CD4-positive, CD25-positive, alpha-beta regulatory T cell (primary cell): ENCODE results near the gene LRRFIP1. TPM values are rescaled to one million over a fixed set of nuclear protein-coding genes. Genes with fewer than 3 reads are reported as not detected.

Experiments
- ATAC-seq, 2 donors: fragments of 150-1000 bp; cut with Tn5 transposase; one replicate each; pipeline ENCODE4 v1.10.0; 2021; ENCODE audit warnings: low read depth in 2 of 2, moderate number of reproducible peaks in 2 of 2, moderate library complexity in 1 of 2
- DNase-seq, 3 donors: peaks; one replicate each; pipeline versions ENCODE4 v3.0.0 to v3.0.0-alpha.2; 2012 to 2022; ENCODE audit warnings: mixed read lengths in 1 of 3
- H3K27ac ChIP-seq: one replicate; pipeline ENCODE4 v1.7.0; 2013; ENCODE audit warnings: mild to moderate bottlenecking, low read length; ENCODE audit not compliant: insufficient read depth, poor library complexity, severe bottlenecking
- H3K27me3 ChIP-seq: one replicate; pipeline ENCODE4 v1.7.0; 2013; ENCODE audit warnings: low read length; ENCODE audit not compliant: control insufficient read depth, insufficient read depth
- H3K36me3 ChIP-seq: one replicate; pipeline ENCODE4 v1.7.0; 2013; ENCODE audit warnings: mild to moderate bottlenecking, low read length, moderate library complexity; ENCODE audit not compliant: control insufficient read depth, insufficient read depth
- H3K4me1 ChIP-seq: 2 replicates; pipeline ENCODE4 v1.7.0; 2013; ENCODE audit warnings: mild to moderate bottlenecking, low read length; ENCODE audit not compliant: insufficient read depth, control insufficient read depth, poor library complexity, severe bottlenecking
- H3K4me3 ChIP-seq: one replicate; pipeline ENCODE4 v1.7.0; 2013; ENCODE audit warnings: low read depth, mild to moderate bottlenecking, low read length, moderate library complexity
- H3K9me3 ChIP-seq, 2 experiments: 1 replicate in 1 of 2; 2 replicates in 1 of 2; pipeline ENCODE4 v1.7.0; 2013; ENCODE audit warnings: low read length in 2 of 2, mild to moderate bottlenecking in 1 of 2, moderate library complexity in 1 of 2; ENCODE audit not compliant: control insufficient read depth in 2 of 2
- H3K27ac Mint-ChIP-seq, 3 donors: one replicate each; pipeline ENCODE4 v1.8.0; 2020 to 2022; ENCODE audit warnings: mild to moderate bottlenecking in 3 of 3, mixed read lengths in 3 of 3, moderate library complexity in 2 of 3
- H3K27me3 Mint-ChIP-seq: one replicate; pipeline ENCODE4 v1.8.0; 2022; ENCODE audit warnings: mild to moderate bottlenecking, mixed read lengths
- H3K36me3 Mint-ChIP-seq: one replicate; pipeline ENCODE4 v1.8.0; 2020; ENCODE audit warnings: mixed read lengths
- H3K4me1 Mint-ChIP-seq, 4 donors: one replicate each; pipeline ENCODE4 v1.8.0; 2020 to 2022; ENCODE audit warnings: mixed read lengths in 4 of 4, mild to moderate bottlenecking in 1 of 4
- H3K4me3 Mint-ChIP-seq, 4 donors: one replicate each; pipeline ENCODE4 v1.8.0; 2020 to 2022; ENCODE audit warnings: mild to moderate bottlenecking in 4 of 4, mixed read lengths in 4 of 4, moderate library complexity in 3 of 4
- H3K9me3 Mint-ChIP-seq, 7 donors: one replicate each; pipeline ENCODE4 v1.8.0; 2020 to 2022; ENCODE audit warnings: mixed read lengths in 7 of 7, mild to moderate bottlenecking in 3 of 7, moderate library complexity in 2 of 7
- polyA plus RNA-seq, 4 donors: library from polyadenylated mRNA; unstranded; fragments of 300-500 nt; fragmentation: Illumina TruSeq; gene quantifications; one replicate each; pipeline ENCODE4 v1.2.3, GENCODE V29; 2021
- total RNA-seq: library from RNA; stranded (reverse); gene quantifications from one replicate; pipeline ENCODE4 v1.2.3, GENCODE V29; 2022

Gene LRRFIP1
- total and polyA plus RNA-seq, 5 donors from 2014 or later = 69.4 to 183 (median 80.3) TPM

DNA sequence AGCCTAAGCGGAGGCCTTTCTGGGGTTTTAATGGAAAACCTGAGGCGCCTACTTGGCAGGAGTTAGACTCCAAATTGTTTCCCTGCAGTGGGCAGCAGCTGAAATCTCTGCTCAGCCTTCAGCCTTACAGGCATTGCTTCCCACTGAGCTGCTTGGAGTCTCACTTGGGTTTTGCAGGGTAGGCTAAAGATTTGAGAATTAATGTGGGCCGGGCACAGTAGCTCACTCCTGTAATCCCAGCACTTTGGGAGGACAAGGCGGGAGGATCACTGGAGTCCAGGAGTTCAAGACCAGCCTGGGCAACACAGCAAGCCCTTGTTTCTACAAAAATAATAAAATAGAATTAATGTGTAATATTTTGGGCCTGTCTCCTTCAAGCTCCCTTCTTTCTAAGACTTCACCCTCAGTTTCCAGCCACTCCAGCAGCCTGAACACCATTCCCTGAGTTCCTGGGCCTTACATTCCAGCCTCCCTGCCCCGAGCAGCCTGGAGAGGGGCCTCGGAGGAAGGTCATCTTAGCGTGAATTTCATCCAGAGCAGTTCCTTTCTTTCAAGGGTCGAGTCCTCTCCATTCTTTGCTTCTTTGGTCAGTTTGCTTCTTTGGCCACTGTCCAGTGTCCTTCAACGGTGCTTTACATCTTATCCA is 27.8 kb upstream of the LRRFIP1 start:
- Histone ChIP-seq H3K9me3 (no peaks in the 10 kb centered on the region), H3K27ac (no peak overlapping the region), H3K4me3 (no peak overlapping the region), H3K36me3 (no peaks in the 10 kb centered on the region), H3K4me1 (peaks cover 17% of the 10 kb centered on the region), H3K27me3 (no peaks in the 10 kb centered on the region)
- H3K36me3 Mint-ChIP-seq = no peaks in the 10 kb centered on the region
- peaks cover 5 to 25% (median 13%) of the 10 kb centered on the region in 4 donors for H3K4me1 Mint-ChIP-seq
- no peak overlapping the region for H3K4me3 Mint-ChIP-seq
- peaks cover 0 to 2% (median 0%) of the 10 kb centered on the region in 7 donors for H3K9me3 Mint-ChIP-seq
- DNase-seq (no peak), ATAC-seq (no peak)
- no peaks in the 10 kb centered on the region for H3K27me3 Mint-ChIP-seq
- peak overlapping the region; percentile 56 to 72 (median 63) for H3K27ac Mint-ChIP-seq

DNA sequence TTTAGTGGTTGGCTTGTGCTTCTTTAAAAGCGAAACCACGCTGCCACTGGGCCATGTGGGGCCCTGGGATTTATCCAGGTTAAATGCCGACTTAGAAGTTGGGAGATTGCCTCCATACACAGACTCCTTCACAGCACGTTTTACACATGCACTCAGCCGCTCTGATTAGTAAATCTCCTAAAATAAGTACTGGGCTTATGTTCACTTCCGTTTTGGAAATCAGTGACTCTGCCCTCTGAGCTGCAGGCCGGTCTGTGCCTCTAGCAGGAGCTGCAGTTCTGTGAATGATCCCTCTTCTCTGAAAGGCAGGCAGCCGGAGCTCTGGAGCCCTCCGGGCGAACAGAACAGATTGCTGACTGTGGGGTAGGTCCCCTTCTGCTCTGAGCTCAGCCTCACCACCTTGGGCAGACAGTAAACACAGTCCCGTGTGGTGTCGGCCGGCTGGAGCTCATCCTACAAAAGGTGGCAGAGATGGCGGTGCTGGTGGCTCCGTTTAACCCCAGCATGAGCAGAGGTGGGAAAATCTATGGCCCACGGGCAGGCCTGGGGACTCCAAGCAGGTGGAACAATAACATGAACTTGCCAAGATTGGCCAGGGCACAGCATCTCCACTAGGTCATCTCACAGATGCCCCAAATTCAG is 27.1 kb upstream of the LRRFIP1 start:
- peaks cover 0 to under 1% (median 0%) of the 10 kb centered on the region in 7 donors for H3K9me3 Mint-ChIP-seq
- peaks cover 5 to 30% (median 13%) of the 10 kb centered on the region in 4 donors for H3K4me1 Mint-ChIP-seq
- no peak overlapping the region for H3K4me3 ChIP-seq
- no peaks in the 10 kb centered on the region for H3K9me3 ChIP-seq
- H3K27me3 Mint-ChIP-seq = no peaks in the 10 kb centered on the region
- no peaks in the 10 kb centered on the region for H3K36me3 Mint-ChIP-seq
- DNase-seq = no peak
- no peaks in the 10 kb centered on the region for H3K36me3 ChIP-seq
- H3K4me3 Mint-ChIP-seq = no peak overlapping the region
- H3K27me3 ChIP-seq = no peaks in the 10 kb centered on the region
- H3K4me1 ChIP-seq = peaks cover 17% of the 10 kb centered on the region
- no peak overlapping the region for H3K27ac ChIP-seq
- H3K27ac Mint-ChIP-seq = peak overlapping the region; percentile 80 to 92 (median 90)
- ATAC-seq = no peak

DNA sequence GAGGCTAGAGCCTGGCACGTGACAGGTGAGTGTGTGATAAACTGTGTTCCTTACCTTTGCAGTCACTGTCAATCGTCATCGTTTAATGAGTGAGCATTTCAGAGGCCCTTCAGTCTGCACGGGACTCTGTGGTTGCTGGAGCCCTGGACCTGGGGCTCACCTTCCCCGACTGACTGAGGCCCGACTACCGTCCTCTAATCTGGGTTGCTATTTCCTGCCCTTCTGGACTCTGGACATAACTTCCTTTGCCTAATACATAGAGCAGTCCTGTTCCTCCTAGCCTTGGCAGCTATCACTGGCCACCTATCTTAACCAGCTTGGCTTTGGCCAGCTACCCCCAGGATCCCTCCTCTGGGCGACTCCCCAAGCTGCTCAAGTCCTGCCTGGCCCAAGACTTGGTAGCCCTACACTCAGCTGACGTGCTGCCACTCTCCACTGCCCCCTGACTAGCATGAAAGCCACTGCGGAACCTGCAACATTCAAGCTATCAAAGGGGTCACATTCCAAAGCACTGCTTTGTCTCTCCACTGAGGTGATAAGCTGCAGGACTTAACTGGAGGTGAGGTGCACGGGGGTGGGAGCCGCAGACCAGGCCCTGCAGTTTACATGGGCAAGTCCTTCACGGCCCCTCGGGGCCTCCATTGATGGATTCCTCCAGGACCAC is 25.8 kb upstream of the LRRFIP1 start:
- Mint-ChIP-seq H3K27me3 (no peaks in the 10 kb centered on the region), H3K27ac (peak overlapping the region in 2 of 3 donors; percentile 80 to 90), H3K36me3 (no peaks in the 10 kb centered on the region), H3K4me3 (no peak overlapping the region), H3K4me1 (peaks cover 5 to 27% (median 13%) of the 10 kb centered on the region in 4 donors), H3K9me3 (no peaks in the 10 kb centered on the region)
- ATAC-seq = no peak
- no peak overlapping the region for H3K27ac ChIP-seq
- H3K9me3 ChIP-seq = no peaks in the 10 kb centered on the region
- DNase-seq = no peak
- no peaks in the 10 kb centered on the region for H3K36me3 ChIP-seq
- no peak overlapping the region for H3K4me3 ChIP-seq
- H3K4me1 ChIP-seq = peaks cover 17% of the 10 kb centered on the region
- H3K27me3 ChIP-seq = no peaks in the 10 kb centered on the region

DNA sequence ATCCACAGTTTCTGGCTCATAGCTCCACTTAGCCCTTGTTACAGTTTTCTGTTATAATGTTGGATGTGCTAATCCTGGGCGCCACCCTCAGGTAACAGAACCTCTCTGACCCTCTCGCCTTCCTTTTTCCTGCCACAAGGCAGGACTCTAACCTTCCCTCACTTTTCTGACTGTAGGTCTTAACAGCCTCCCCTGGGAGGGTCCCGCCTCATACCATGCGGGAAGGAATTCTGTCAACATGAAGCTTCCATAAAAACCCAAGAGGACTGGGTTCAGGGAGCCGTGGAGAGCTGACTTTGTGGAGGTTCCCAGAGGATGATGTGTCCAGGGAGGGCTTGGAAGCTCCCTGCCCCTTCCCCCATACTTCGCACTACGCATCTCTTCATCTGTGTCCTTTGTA is 25.0 kb upstream of the LRRFIP1 start:
- H3K27ac ChIP-seq = no peak overlapping the region
- Mint-ChIP-seq H3K4me1 (peaks cover 5 to 27% (median 13%) of the 10 kb centered on the region in 4 donors), H3K27me3 (no peaks in the 10 kb centered on the region), H3K36me3 (no peaks in the 10 kb centered on the region), H3K27ac (peak overlapping the region; percentile 90 to 95 (median 93)), H3K9me3 (no peaks in the 10 kb centered on the region), H3K4me3 (no peak overlapping the region)
- H3K4me1 ChIP-seq = peaks cover 17% of the 10 kb centered on the region
- H3K27me3 ChIP-seq = no peaks in the 10 kb centered on the region
- H3K36me3 ChIP-seq = no peaks in the 10 kb centered on the region
- H3K9me3 ChIP-seq = no peaks in the 10 kb centered on the region
- DNase-seq (no peak), ATAC-seq (no peak)
- H3K4me3 ChIP-seq = no peak overlapping the region

DNA sequence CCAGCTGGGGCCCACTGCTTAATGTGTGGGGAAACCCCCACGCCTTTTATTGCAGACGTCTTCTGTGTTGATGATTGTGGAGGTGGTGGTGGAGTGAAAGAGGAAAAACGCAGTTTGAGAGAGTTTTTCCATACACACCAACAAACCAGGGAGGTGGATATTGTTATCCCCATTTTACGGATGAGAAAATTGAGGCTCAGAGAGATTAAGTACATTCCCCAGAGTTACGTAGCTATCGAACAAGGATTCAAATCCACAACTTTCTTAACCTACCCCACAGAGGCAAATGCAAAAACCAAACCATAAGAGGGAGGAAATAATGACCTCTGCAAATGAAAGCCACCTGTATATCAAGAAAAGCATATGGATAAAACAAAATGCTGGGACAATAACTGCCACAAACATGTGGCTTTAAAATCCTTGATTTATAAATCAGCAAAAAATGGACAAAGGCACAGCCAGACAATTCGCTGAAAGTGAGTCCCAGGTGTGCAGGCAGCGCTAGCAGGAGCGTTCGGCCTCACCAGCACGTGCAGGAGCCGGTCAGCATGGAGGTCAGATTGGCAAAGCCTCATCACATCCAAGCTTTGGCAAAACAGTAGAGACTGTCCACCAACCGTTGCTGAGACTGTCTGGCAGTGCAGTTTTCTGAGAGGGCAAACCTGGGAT is 24.2 kb upstream of the LRRFIP1 start:
- no peaks in the 10 kb centered on the region for H3K9me3 Mint-ChIP-seq
- ATAC-seq = no peak
- peaks cover under 1% of the 10 kb centered on the region for H3K27me3 Mint-ChIP-seq

DNA sequence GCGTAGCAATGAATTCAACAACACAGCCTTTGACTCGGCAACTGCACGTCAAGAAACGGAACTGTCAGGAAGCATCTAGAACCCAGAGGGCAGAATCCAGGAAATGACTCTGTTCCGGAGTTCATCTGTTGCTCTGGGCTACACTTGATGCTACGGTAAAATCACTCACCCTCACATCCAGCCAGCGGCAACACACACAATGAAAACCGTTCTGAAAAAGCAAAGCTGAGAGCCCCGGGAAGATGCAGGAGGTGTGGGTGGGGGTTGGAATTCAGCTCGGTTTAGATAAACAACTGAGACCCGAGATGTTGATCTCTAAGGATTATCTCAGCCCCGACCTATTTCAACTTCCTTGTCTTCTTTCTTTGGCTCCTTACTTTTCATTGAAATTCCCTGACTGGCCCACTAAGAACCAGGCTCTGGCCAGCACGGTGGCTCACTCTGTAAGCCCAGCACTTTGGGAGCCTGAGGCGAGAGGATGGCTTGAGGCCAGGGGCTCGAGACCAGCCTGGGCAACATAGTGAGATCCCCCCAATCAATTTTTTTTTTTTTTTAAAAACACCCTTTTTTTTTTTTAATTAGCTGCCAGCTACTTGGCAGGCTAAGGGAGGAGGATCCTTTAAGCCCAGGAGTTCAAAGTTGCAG is 23.5 kb upstream of the LRRFIP1 start:
- peak; percentile 97 to 98 for ATAC-seq
- no peaks in the 10 kb centered on the region for H3K36me3 Mint-ChIP-seq
- peak overlapping the region; percentile 90 to 95 (median 93) for H3K27ac Mint-ChIP-seq
- H3K4me3 Mint-ChIP-seq = peak overlapping the region; percentile 26 to 85 (median 82)
- H3K4me3 ChIP-seq = peak overlapping the region; percentile 56
- no peaks in the 10 kb centered on the region for H3K9me3 Mint-ChIP-seq
- H3K27ac ChIP-seq = peak overlapping the region; percentile 72
- peaks cover 5 to 27% (median 13%) of the 10 kb centered on the region in 4 donors for H3K4me1 Mint-ChIP-seq
- no peaks in the 10 kb centered on the region for H3K36me3 ChIP-seq
- peaks cover 7% of the 10 kb centered on the region for H3K27me3 Mint-ChIP-seq
- H3K9me3 ChIP-seq = no peaks in the 10 kb centered on the region
- peaks cover 17% of the 10 kb centered on the region for H3K4me1 ChIP-seq
- DNase-seq = peak; percentile 32 to 80 (median 80)
- no peaks in the 10 kb centered on the region for H3K27me3 ChIP-seq

More for the DNA sequence above, 24.2 kb upstream of the LRRFIP1 start:
- Histone ChIP-seq H3K4me3 (peak overlapping the region; percentile 56), H3K36me3 (no peaks in the 10 kb centered on the region), H3K27ac (peak overlapping the region; percentile 72), H3K9me3 (no peaks in the 10 kb centered on the region), H3K4me1 (peaks cover 17% of the 10 kb centered on the region), H3K27me3 (no peaks in the 10 kb centered on the region)
- peak overlapping the region; percentile 90 to 95 (median 93) for H3K27ac Mint-ChIP-seq
- H3K36me3 Mint-ChIP-seq = no peaks in the 10 kb centered on the region
- DNase-seq = no peak
- H3K4me3 Mint-ChIP-seq = peak overlapping the region; percentile 26 to 85 (median 63)
- peaks cover 5 to 27% (median 13%) of the 10 kb centered on the region in 4 donors for H3K4me1 Mint-ChIP-seq

DNA sequence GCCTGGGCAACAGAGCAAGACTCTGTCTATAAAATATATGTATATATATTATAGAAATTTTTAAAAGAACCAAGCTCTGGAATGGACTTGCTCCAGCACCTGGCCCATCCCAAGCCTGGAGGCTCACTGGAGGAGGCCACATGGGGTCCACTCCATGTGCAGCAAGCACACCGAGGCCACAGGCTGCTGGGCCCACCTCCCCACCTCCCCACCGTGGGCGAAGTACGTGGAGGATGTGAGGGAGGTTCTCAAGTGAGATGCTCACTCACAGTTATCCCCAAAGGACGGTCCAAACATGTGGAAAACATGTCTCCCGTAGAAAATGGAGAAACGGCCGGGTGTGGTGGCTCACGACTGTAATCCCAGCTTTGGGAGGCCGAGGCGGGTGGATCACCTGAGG is 23.0 kb upstream of the LRRFIP1 start:
- H3K9me3 ChIP-seq = no peaks in the 10 kb centered on the region
- H3K4me1 ChIP-seq = peaks cover 17% of the 10 kb centered on the region
- DNase-seq (no peak), ATAC-seq (no peak)
- H3K4me3 ChIP-seq = no peak overlapping the region
- H3K27ac Mint-ChIP-seq = peak overlapping the region; percentile 90 to 95 (median 93)
- no peaks in the 10 kb centered on the region for H3K27me3 ChIP-seq
- no peaks in the 10 kb centered on the region for H3K36me3 ChIP-seq
- no peaks in the 10 kb centered on the region for H3K9me3 Mint-ChIP-seq
- H3K27me3 Mint-ChIP-seq = peaks cover 7% of the 10 kb centered on the region
- H3K4me3 Mint-ChIP-seq = peak overlapping the region in 2 of 4 donors; percentile 82 to 85
- no peaks in the 10 kb centered on the region for H3K36me3 Mint-ChIP-seq
- peaks cover 5 to 27% (median 13%) of the 10 kb centered on the region in 4 donors for H3K4me1 Mint-ChIP-seq
- peak overlapping the region; percentile 72 for H3K27ac ChIP-seq
